Activated T-cell treated with anti-CD3 and anti-CD28 coated beads, Interleukin-2, amount 50 U/mL, for 48 hours (primary cell): ENCODE results near the gene SCMH1.
A peak's percentile ranks its signal among the peaks of the same experiment; 100 is the strongest.
"Not testable (repeated sequence)": the region's sequence is repeated elsewhere in the genome, so short reads cannot be mapped to it uniquely, and the experiment has no call there.

Experiments used
- DNase-seq, 2 experiments: peaks; one replicate each; pipeline ENCODE4 v3.0.0-alpha.2; 2020

SCMH1 gene

GRCh38 chr1:41241749-41242341 lies at the start of gene SCMH1:
TSS of gene SCMH1 (minus strand) at chr1:41242306. CDS start at chr1:41186133, 56,173 bp downstream.
- peak; percentile 69 to 74 for DNase-seq

GRCh38 chr1:41291195-41291594 lies 49.1 kb upstream of the SCMH1 start:
- DNase-seq = no peak

GRCh38 chr1:41289196-41289595 lies 47.1 kb upstream of the SCMH1 start:
- DNase-seq = no peak

GRCh38 chr1:41286992-41287391 lies 44.9 kb upstream of the SCMH1 start:
- no peak for DNase-seq

GRCh38 chr1:41286486-41286885 lies 44.4 kb upstream of the SCMH1 start:
- DNase-seq = no peak

DNA sequence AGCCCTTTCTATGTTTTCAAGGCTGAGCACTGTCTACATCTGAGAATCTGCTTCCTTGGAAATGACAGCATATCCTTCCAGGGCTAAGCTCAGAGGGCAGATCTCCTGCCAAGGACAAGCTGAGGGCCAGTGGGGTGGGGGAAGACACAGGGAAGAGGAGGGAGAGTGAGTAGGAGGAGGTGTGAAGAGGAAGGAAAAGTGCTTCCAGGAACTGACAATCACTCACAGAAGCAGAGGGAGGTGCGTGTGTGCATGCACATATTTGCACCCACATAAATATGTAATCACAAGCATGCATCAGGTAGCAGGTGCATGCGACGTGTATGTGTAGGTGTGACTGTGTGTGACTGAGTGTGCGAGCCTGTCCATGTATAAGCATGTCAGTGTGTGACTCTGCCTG lies 43.7 kb upstream of the SCMH1 start:
- no peak for DNase-seq

- no peak for DNase-seq
Measured at GRCh38 chr1:41284121-41284520, 42.0 kb upstream of the SCMH1 start.

DNA sequence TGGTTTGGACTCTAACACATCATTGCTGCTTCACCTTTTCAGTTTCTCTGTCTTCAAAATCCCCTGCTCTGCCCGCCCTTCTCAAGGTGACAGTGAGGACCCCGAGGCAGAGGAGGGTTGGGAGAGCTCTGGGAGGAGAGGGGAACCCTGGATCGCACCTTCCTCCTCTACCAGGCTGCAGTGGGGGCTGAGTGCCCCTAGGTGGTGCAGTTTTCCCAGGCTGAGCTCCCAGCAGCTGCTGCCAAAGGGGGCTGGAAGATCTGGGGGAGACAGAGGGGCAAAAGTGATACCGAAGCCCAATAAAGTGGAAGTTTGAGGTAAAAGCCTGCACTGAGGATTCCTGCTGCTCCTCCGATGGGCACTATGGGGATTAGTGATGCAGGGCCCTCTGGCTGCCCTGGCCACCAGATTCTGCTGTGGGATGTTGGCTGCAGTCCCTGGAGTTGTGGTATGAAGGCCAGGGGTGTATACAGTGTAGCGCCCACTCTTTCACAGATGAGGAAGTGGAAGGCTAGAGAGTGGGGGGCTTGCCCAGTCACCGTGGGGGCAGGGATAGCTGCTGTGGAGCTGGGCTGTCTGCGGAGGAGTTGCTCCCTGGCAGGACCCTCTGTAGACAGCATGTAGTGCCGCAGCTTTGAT lies 40.7 kb upstream of the SCMH1 start:
- DNase-seq = peak; percentile 42 to 55

DNA sequence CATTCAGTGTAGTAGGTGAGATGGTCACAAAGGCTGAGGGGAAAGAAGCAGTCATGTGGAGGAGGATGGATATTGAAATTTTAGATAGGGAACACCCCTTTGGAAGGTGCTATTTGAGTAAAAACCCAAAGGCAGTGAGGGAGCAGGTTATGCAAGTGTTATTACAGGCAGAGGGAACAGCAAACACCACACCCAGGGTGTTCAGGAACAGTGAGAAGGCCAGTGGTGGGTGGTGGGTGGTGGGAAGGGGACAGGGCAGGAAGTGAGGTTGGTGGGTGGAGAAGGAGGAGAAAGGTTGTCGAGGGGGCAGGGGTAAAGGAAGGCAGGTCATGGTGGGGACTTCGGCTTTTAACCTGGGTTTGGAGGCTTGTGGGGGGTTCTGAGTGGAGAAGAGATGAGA lies 39.2 kb upstream of the SCMH1 start:
- no peak for DNase-seq

GRCh38 chr1:41280202-41281032 lies 38.3 kb upstream of the SCMH1 start:
- no peak for DNase-seq

- DNase-seq = no peak
Measured at GRCh38 chr1:41278076-41278475, 36.0 kb upstream of the SCMH1 start.

GRCh38 chr1:41277371-41277975 lies 35.4 kb upstream of the SCMH1 start:
- DNase-seq = no peak

- DNase-seq = no peak
Measured at GRCh38 chr1:41275831-41276230, 33.7 kb upstream of the SCMH1 start.

DNA sequence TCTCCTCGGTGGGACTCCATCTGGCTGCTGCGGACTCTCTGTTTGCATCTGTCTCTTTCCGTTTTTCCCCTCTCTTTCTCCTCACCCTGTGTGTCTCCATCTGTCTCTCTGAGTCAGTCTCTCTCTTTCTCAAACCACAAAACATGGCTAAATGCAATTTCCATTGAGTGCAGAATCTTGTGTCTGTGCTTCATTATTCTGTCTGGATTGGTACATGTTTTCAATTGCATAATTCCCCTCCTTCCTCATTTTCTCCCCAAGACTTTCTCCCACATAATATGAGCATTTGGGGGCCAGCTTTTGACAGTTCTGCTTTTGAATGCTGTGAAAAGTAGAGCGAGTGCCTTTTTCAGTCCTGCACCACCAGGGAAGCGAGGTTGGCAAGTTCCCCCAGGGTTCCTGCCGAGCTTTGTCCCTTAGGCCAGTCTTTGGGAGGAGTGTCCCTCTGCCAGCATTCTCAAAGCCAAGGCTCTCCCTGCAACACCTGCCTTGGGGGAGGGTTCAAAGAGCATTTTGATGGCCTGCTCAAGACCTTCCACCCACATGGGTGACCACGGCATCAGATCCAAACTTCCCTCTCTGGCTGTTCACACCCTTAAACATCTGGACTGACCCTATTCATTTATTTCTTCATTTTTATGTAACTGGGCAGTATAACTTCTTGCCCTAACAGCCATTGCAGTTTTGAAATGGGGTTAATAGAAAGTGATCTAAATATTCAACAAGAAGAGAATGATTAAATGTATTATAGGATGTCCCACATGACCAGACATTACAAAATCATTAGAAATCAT lies 32.8 kb upstream of the SCMH1 start:
- no peak for DNase-seq

DNA sequence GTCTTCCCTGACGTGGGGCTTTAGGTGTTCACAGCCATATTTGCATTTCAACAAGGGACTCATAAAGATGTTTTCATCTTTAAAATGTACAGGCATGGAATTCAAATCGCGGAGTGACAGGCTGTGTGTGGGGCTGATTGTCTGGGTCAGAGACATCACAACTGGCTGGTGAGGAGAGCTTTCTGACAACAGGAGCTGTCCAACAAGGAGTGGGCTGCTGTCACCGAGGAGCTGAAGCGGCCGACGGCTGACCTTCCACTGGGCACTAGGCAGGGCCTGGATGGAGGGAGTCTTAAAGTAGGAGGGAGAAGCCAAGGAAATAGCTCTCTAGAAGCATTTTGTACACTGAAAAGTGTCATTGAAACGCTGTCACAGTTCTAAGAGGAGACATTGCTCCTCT lies 30.5 kb upstream of the SCMH1 start:
- DNase-seq = no peak

DNA sequence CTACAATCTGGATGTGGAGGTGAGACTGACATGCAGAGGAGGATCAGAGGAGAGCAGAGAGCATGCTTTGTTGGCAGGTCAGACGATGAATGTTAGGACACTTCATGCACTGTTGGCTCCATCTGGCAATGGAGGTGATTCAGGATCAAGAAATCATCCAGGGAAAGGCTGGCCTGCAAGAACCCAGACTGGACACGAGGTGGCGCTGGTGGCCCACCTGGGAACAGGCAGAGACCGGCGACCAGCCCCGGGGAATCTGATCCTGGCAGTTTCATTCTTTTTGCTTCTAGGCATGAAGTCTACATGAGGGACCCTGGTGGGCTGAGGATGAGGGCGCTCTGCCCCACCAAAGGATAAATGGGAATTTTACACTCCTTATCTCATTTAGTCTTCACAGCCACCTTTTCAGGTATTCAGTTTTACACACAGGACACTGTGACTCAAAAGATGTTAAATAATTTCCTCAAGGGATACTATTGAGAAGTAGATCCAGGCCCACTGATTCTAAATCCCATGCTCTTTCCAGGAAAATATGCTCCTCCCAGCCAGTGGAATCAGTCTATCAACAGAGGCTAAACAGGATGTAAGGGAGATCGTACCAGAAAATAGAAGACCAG lies 26.2 kb upstream of the SCMH1 start:
- peak; percentile 76 to 77 for DNase-seq

DNA sequence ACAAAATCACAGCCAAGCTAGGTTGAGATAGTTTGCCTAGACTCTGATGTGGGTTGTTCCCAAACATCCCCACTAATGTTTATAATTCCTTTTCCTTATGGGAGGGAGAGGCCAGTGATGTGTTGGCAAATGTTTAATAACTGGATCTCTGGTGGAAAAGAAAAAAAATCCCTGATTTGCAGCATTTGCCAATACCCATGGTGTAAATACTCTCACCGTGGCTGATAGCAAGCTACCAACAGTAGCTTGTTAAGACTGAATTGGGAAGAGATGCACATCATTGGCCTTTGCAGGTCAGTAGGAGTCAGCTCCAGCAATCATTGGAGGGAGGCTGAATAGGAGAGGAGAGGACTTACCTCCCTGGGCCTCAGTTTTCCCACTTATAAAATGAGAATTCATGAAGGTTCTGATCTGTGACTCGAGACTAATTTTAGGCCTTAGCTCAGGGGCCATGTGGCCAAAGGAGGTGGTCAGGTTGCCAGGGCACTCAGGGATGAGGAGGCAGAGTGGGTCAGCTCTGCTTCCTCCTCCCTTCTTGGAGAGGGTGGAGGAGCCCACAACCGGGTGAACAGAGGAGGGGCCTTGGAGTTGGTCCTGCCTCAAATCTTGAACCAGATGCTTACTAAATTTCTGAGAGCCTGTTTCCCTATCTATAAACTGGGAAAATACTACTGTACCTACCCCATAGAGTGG lies 20.0 kb upstream of the SCMH1 start:
- no peak for DNase-seq

DNA sequence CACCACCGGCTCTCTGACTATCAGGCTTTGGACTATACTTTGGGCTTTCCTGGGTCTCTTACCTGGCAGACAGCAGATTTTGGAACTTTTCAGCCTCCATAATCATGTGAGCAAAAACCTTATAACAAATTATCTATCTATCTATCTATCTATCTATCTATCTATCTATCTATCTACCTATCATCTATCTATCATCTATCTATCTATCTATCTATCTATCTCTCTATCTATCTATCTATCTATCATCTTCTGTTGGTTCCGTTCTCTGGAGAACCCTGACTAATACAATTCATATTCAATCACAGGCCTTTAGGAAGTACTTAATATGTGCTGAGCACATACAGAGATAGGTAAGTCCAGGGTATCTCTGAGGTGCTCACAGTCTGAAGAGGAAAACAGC lies 18.7 kb upstream of the SCMH1 start:
- DNase-seq = no peak

GRCh38 chr1:41259221-41259620 lies 17.1 kb upstream of the SCMH1 start:
- no peak for DNase-seq

DNA sequence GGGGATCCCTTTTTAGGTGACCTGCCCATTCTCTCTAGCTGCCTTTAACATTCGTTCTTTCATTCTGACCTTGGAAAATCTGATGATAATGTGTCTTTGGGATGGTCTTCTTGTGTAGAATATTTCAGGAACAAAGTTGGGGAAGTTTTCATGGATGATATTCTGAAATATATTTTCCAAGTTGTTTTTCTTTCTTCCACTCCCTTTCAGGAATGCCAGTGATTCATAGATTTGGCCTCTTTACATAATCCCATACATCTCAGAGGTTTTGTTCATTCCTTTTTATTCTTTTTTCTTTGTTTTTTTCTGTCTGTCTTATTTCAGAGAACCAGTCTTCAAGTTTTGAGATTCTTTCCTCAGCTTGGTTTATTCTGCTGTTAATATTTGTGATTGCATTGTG lies 13.9 kb upstream of the SCMH1 start:
- DNase-seq = no peak

GRCh38 chr1:41251120-41251519 lies 9.0 kb upstream of the SCMH1 start:
- DNase-seq = not testable (repeated sequence)

DNA sequence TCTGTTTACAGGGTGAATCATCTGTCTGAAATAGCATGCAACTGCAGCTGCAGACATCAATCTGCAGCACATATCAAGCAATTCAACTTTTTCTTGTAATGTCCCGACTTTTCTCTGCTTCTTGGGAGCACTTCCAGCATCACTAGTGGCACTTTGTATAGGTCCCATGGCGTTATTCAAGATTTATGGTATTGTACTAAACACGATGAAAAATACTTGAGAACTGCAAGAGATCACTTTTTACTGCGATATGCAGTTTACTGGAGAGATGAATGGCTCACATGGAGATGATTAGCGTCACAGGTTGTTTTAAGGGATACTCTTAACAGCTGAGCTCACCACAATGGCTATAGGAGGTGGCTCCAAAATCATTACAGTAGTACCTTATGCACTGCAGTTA lies 7.2 kb upstream of the SCMH1 start:
- no peak for DNase-seq
